Measurements from ENCODE around the gene GPATCH2. TPM values are rescaled to one million over a fixed set of nuclear protein-coding genes. Genes with fewer than 3 reads are reported as not detected.
"Not testable (repeated sequence)": the region's sequence is repeated elsewhere in the genome, so short reads cannot be mapped to it uniquely, and the experiment has no call there.

The GPATCH2 gene
- polyA plus RNA-seq, 1 experiment: 2.7 TPM

- CTCF ChIA-PET: no interaction called here
- Histone ChIP-seq H3K27me3 (ENCODE audit: control insufficient read depth, insufficient read depth, low read length) (no peaks in the 10 kb centered on the region), H3K36me3 (ENCODE audit: control insufficient read depth, insufficient read depth, low read length) (no peaks in the 10 kb centered on the region), H3K4me3 (ENCODE audit: low read depth, low read length) (no peak overlapping the region)
- no peak for DNase-seq (ENCODE audit: low read depth)
- no peak for TF ChIP-seq CTCF (IDR thresholded peaks at IDR 0.05; ENCODE audit: insufficient read depth, low read depth, low read length)
- POLR2A ChIA-PET: interaction anchor here (0.5 kb wide), 1 partner anchor 36 kb away, joined by 5 read pairs; no protein-coding TSS in a partner anchor
Observed at GRCh38 chr1:217586586-217586985, 44.3 kb downstream of the GPATCH2 start.

- ChIA-PET CTCF (interaction anchor here (0.6 kb wide), 1 partner anchor 17 kb away, joined by 3 read pairs; no protein-coding TSS in a partner anchor), POLR2A (interaction anchor here (0.6 kb wide), 1 partner anchor 23 kb away, joined by 3 read pairs; no protein-coding TSS in a partner anchor)
- H3K27me3 ChIP-seq (ENCODE audit: control insufficient read depth, insufficient read depth, low read length): no peaks in the 10 kb centered on the region
- H3K4me3 ChIP-seq (ENCODE audit: low read depth, low read length): no peak overlapping the region
- no peak for DNase-seq (ENCODE audit: low read depth)
- no peak for TF ChIP-seq CTCF (IDR thresholded peaks at IDR 0.05; ENCODE audit: insufficient read depth, low read depth, low read length)
- H3K36me3 ChIP-seq (ENCODE audit: control insufficient read depth, insufficient read depth, low read length): no peaks in the 10 kb centered on the region
Observed at GRCh38 chr1:217585577-217585976, 45.3 kb downstream of the GPATCH2 start.

- POLR2A ChIA-PET; H3K36me3 ChIP-seq (ENCODE audit: control insufficient read depth, insufficient read depth, low read length); H3K4me3 ChIP-seq (ENCODE audit: low read depth, low read length); DNase-seq (ENCODE audit: low read depth); H3K27me3 ChIP-seq (ENCODE audit: control insufficient read depth, insufficient read depth, low read length): not testable (repeated sequence)
- CTCF ChIA-PET: interaction anchor here (0.6 to 0.7 kb wide), 2 partner anchors 153 to 517 kb away, joined by 3 to 4 read pairs; no protein-coding TSS in a partner anchor
Observed at GRCh38 chr1:217584286-217584811, 46.5 kb downstream of the GPATCH2 start.

GRCh38 chr1:217577336-217577735 is 53.6 kb downstream of the GPATCH2 start:
- ChIA-PET CTCF (no interaction called here), POLR2A (no interaction called here)
- DNase-seq (ENCODE audit: low read depth): no peak
- no peak overlapping the region for H3K4me3 ChIP-seq (ENCODE audit: low read depth, low read length)
- H3K36me3 ChIP-seq (ENCODE audit: control insufficient read depth, insufficient read depth, low read length): no peaks in the 10 kb centered on the region; the same call in 1 of the 2 replicates
- no peak for TF ChIP-seq CTCF (IDR thresholded peaks at IDR 0.05; ENCODE audit: insufficient read depth, low read depth, low read length)
- H3K27me3 ChIP-seq (ENCODE audit: control insufficient read depth, insufficient read depth, low read length): no peaks in the 10 kb centered on the region

- TF ChIP-seq CTCF (IDR thresholded peaks at IDR 0.05; ENCODE audit: insufficient read depth, low read depth, low read length): no peak
- Histone ChIP-seq H3K36me3 (ENCODE audit: control insufficient read depth, insufficient read depth, low read length) (no peaks in the 10 kb centered on the region; the same call in 1 of the 2 replicates), H3K4me3 (ENCODE audit: low read depth, low read length) (no peak overlapping the region), H3K27me3 (ENCODE audit: control insufficient read depth, insufficient read depth, low read length) (no peaks in the 10 kb centered on the region)
- ChIA-PET CTCF (no interaction called here), POLR2A (no interaction called here)
- DNase-seq (ENCODE audit: low read depth): no peak
Observed at GRCh38 chr1:217574265-217574949, 56.5 kb downstream of the GPATCH2 start.
